GM18909 (cell line): Measurements from ENCODE around the gene GALNT14.

ENCODE experiments used
- ATAC-seq: cut with Tn5 transposase; IDR thresholded peaks from one replicate; pipeline ENCODE4 v1.9.1; 2021; ENCODE audit warnings: mild to moderate bottlenecking; ENCODE audit not compliant: unreplicated experiment, poor library complexity

The GALNT14 gene

GRCh38 chr2:31060397-31060796 is 77.8 kb downstream of the GALNT14 start:
- ATAC-seq = no peak

DNA sequence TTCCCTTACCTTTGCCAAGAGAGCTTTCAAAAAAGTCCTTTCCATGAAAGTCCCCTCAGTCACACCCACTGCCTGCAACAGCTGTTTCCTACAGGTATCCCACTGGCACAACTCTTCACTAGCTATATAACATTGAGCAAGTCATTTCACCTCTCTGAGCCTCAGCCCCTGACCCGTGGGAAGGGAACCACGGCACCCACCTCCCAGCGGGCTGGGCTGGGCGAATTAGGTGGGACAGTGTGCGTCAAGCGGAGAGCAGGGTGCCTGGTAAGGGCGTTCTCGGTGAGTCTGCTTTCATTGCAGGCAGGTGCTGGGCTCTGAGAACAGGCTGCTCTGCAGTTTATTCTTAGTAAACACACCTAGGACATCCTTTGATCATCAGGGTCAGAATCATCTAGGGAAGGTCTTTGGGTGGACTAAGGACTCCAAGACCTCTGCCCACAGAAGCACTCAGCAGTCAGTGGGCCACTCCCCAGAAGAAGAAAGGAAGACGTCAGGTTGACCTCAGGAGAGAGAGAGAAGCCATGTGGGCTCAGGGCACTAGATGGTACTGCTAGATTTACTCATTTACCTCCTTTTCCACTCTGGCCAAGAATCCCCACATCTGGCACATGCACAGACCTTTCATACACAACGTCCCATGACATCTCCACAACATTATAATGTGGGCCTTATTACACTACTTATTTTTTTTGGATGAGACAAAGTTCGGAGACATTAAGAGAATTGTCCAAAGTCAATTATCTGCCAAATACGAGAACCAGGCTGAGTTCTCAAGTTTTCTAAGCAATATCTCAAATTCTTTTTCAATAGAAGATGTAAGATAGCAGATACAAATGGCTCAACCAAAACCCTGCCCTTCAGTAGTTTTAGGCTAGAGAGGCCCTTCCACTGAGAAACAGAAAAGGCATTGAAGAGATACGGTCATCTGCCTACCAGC is 79.9 kb downstream of the GALNT14 start:
- ATAC-seq = no peak

DNA sequence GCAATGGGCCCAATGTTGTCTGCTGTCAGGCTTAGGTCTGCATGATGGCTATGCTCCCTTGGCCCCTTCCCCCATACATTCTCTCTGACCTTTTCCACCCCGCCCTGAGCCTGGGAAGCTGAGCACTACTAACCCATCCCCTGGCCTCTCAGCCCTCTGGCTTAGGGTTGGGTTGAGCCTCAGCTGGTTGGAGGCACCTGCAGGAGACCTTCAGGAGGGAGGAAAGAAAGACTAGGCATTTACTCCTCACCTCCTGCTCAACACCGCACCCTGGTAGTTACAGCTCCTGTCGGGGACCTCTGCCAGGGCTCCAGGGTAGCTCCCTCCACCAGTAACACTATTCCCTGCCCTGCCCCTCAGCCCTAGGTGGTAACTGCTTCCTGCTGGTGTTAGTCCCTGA is 80.5 kb downstream of the GALNT14 start:
- ATAC-seq = no peak

DNA sequence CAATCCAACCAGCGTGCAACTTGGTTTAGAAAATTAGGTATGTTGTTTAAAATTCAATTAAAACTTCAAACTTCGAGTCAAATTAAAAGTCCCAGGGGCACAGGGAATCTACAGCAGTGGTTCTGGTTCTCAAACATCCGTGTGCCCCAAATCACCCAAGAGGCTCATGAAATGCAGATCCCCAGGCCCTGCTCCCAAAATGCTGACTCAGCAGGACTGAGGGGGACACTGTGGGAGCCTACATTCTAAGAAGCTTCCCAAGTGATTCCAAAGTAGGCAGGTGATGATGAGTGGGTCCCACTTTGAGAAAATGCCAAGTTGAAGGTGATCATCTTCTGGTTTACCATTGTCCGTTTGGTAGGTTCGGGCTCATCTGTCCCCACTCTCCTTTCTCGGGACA is 82.3 kb downstream of the GALNT14 start:
- ATAC-seq = no peak

- no peak for ATAC-seq
Observed at GRCh38 chr2:31054842-31055388, 83.3 kb downstream of the GALNT14 start.

DNA sequence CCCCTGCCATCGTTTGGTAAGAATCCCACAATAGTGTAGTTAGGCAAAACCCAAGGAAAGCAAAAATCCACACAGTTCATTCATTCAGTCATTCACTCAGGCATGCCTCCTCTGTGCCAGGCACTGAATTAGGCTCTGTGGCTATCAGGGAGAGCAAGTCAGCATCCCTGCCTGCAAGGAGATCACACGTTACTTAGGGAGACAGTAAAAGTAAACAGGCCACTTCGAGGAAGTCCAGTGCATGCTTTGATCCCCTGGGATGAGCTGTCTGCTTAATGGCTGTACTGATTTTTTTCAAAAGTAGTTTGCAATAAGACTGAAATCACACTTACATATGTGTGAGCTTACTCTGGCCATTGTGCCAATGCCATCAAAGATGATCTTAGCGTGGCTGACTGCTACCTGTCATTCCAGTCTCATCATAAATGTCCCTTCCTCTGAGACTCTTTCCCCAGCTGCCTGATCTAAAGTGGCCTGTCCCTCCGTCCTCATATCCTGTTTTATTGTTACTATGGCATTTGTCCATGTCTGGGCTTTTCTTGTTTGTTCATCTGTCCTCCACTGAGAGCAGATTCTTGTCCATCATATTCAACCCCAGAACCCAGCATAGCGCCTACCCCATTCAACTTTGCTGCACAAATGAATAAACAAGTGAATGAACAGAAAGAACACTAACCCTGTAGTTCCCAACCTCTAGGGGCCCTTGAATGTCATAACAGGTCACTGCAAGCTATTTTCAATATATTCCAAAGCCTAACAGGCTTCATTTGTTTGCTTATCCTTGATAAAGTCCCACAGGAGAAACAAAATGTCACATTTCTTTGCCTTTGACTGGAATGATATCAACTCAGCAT is 84.1 kb downstream of the GALNT14 start:
- ATAC-seq = no peak

GRCh38 chr2:31052284-31052683 is 86.0 kb downstream of the GALNT14 start:
- ATAC-seq = no peak

- no peak for ATAC-seq
Observed at GRCh38 chr2:31051258-31052140, 86.7 kb downstream of the GALNT14 start.

GRCh38 chr2:31049916-31050588 is 88.2 kb downstream of the GALNT14 start:
- ATAC-seq = no peak

DNA sequence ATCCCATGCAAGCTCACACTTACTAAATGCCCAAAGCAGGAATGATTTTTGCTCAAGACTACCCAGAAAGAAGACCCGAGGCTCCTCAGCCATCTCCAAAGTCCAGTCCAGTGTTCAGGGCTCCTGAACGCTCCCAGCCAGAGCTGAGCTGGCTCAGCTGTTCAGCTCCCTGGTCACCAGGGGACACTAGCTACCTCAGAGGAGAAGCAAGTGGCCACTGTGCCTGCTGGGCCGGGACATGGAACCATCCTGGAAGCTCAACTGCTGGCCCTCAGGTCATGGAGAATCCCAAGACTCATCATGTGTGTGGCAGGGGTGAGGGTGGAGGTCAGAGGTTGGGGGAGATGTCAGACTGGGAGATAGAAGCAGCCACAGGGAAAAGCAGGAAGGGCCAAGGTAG is 89.0 kb downstream of the GALNT14 start:
- no peak for ATAC-seq

GRCh38 chr2:31047599-31047998 is 90.6 kb downstream of the GALNT14 start:
- ATAC-seq = no peak

GRCh38 chr2:31038385-31038784 is 99.9 kb downstream of the GALNT14 start:
- ATAC-seq = no peak

DNA sequence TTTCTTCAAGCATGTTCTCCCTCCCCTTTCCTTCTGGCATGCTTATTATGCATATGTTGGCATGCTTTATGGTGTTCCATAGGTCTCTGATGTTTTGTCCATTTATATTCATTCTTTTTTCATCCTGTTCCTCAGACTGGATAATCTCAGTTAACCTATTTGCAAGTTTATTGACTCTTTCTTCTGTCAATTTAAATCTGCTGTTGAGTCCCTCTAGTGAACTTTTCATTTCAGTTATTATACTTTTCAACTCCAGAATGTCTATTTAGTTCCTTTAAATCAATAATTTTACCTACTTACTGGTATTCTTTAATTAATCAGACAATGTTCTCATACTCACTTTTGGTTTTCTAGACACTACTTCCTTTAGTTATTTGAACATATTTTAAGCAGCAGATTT is 101.2 kb downstream of the GALNT14 start:
- no peak for ATAC-seq

DNA sequence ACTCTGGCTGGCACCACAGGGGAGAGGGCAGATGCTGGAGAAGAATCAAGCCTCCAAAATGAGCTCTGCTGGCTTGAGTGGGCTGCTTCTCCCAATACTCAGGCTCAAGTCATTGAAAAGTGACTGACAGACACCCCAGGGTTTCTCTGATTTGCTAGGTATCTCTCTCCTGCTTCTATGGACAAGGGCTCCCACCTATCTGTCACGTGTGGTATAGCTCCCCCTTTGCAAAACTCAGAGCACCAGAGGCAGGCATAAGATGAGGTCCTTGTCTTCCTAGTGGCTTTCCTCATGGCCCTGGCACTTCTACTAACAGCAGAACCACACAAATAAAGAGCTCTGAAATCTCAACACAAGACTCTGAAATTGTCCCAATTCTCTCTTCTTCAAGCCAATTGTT is 105.2 kb downstream of the GALNT14 start:
- no peak for ATAC-seq

- ATAC-seq = no peak
Observed at GRCh38 chr2:31032475-31032874, 105.8 kb downstream of the GALNT14 start.

DNA sequence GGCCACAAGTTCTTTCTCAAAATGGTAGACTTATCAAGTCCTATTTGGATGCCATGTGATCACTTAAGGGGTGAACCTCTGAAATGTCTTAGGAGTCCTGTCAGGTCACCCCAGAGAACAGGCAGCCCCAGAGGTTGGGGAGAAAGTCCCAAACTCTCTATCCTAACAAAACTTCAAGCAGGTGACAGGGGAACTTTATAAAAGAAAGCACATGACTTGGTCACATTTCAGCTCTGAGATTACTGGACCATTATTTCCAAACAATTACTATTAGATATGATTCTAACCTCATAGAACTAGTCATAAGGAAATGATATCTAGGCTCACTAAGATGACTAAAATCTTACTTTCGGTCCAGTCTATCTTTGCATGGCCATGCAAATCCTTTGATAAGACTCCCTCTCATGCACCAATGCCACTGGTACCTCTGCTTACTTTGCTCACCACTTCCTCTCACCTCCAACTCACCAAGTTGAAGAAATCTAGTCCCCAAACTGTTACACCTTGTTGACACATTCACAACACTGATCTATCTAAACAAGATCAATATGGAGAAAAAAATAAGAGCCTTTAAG is 107.0 kb downstream of the GALNT14 start:
- ATAC-seq = peak; percentile 97

DNA sequence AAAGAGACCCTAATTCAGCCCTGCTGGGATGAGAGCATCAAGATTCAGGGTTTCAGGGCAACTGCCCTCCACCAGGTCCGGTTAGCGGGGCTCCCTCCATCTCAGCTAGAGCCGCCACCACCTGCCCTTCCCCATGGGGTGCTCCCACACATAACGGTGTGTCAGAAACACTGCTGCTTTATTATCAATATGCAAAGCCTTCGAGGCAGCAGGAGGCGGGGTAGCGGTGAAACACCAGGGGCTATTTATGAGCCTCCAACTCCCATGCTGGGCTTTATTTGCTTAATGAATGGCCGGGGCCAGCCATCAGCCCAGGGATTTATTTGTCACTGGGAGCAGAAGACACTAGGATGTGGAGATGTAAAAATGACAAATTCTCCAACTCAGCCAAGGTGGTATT is 109.8 kb downstream of the GALNT14 start:
- no peak for ATAC-seq

DNA sequence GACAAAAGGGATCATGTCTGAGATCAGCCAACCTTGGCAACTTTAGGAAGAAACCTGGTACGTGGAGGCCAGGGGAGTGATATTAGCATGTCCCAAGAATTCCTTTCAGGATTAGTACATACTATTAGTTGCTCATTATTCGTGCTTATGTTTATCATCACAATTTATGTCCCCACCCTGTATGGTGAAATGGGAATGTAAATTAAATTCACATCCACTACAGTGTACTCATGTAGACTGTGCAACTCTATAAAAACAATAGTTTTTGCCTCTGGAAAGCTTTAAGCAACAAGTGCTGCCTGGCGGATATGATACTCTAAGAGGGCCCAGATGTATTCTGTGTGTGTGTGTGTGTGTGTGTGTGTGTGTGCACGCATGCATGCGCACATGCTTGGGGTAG is 110.7 kb downstream of the GALNT14 start:
- ATAC-seq = no peak

DNA sequence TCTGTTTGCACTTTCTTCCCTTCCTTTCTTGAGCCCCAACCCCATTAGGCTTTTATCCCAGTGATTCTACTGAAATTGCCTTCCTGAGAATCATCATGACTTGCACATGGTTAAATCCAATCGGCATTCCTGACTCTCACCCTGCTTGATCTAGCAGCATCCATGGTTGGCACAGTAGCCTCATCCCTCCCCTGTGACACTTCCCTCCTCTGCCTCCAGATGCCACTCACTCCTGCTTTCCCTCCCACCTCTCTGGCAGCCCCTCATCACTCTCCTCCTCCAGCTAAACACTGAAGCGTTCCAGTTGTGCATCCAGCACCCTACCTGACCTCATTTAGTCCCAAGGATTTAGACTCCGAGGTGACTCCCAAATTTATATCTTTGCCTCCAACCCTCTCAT is 114.7 kb downstream of the GALNT14 start:
- ATAC-seq = no peak
